HCEC 1CT (cell line): Measurements from ENCODE around the gene TNIK.
"Not testable (repeated sequence)": the region's sequence is repeated elsewhere in the genome, so short reads cannot be mapped to it uniquely, and the experiment has no call there.

Experiments used
- DNase-seq: peaks from one replicate; pipeline ENCODE4 v3.0.0-alpha.2; 2017

TNIK gene

GRCh38 chr3:171415070-171415469 is 45.1 kb downstream of the TNIK start:
- peak; percentile 92 for DNase-seq

DNA sequence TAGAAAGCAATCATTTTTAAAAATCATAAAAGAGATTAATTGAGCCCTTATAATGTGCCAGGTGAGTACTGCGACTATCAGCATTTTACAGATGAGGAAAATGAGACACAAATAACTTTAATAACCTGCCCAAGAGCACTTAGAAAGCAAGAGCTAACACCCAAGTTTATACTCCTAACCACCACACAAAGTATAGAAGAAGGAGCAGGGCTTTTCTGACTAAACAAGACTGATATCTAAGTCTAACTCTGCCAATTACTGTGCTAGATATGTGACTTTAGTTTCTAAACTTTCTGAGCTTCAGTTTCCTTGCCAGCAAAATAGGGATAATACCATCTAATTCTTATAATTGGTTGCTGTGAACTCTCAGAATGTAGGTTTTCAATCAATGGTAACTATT is 47.7 kb downstream of the TNIK start:
- DNase-seq = no peak

GRCh38 chr3:171412054-171412453 is 48.2 kb downstream of the TNIK start:
- DNase-seq = no peak

GRCh38 chr3:171410186-171410585 is 50.0 kb downstream of the TNIK start:
- no peak for DNase-seq

GRCh38 chr3:171407759-171408158 is 52.4 kb downstream of the TNIK start:
- peak; percentile 92 for DNase-seq

DNA sequence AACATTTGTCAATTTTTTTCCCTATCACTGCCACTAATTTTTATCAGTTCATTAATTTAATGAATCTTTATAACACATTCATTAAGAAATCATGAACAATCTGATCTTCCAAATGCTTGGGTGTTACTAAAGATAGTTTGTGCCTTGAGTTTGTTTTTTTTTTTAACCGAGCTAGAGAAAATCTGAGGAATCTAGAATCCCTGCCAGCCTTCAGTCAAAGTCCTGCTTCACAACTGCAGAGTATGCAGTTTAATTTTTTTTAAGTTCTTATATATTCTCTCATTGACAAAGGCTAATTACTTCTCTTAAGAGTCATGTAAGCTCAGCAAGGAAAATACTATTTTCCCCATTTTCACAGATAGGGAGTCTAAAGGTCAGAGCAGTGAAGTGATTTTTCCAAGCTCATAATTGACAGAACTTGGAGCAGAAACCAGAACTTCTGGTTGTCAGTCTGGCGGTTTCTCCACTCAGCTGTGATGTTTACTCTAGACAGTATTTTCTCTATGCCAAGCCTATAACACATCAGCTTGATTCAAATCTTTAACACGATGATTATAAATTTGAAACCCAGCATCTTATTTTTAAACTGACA is 55.7 kb downstream of the TNIK start:
- no peak for DNase-seq

GRCh38 chr3:171402281-171402680 is 57.9 kb downstream of the TNIK start:
- no peak for DNase-seq

GRCh38 chr3:171401432-171401831 is 58.8 kb downstream of the TNIK start:
- no peak for DNase-seq

GRCh38 chr3:171399842-171400241 is 60.4 kb downstream of the TNIK start:
- no peak for DNase-seq

DNA sequence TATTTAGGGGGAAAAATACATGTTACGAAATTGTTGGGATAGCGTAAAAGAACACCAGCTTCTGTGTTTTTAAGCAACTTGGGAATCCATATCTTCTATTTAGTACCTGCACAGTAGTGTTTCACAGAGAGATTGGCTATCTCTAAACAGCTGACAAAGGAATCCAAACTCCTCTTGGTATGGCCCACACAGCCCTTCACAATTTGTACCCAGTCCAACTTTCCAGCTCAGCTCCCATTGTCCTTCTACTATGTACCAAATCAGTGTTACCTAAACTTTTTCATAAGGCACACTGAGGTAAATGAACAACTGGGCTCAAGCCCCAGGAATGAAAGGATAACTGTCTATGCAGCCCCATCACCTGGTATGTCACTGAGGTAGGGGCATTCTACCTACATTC is 61.9 kb downstream of the TNIK start:
- no peak for DNase-seq

GRCh38 chr3:171397089-171397488 is 63.1 kb downstream of the TNIK start:
- DNase-seq = no peak

GRCh38 chr3:171396048-171396447 is 64.2 kb downstream of the TNIK start:
- peak; percentile 67 for DNase-seq

- DNase-seq = no peak
Measured at GRCh38 chr3:171393032-171393744, 67.0 kb downstream of the TNIK start.

GRCh38 chr3:171391432-171391831 is 68.8 kb downstream of the TNIK start:
- DNase-seq = no peak

- DNase-seq = no peak
Measured at GRCh38 chr3:171390051-171390941, 69.9 kb downstream of the TNIK start.

GRCh38 chr3:171389491-171389890 is 70.7 kb downstream of the TNIK start:
- no peak for DNase-seq

- no peak for DNase-seq
Measured at GRCh38 chr3:171388527-171388926, 71.7 kb downstream of the TNIK start.

GRCh38 chr3:171387062-171387461 is 73.1 kb downstream of the TNIK start:
- no peak for DNase-seq

- no peak for DNase-seq
Measured at GRCh38 chr3:171385086-171385485, 75.1 kb downstream of the TNIK start.

DNA sequence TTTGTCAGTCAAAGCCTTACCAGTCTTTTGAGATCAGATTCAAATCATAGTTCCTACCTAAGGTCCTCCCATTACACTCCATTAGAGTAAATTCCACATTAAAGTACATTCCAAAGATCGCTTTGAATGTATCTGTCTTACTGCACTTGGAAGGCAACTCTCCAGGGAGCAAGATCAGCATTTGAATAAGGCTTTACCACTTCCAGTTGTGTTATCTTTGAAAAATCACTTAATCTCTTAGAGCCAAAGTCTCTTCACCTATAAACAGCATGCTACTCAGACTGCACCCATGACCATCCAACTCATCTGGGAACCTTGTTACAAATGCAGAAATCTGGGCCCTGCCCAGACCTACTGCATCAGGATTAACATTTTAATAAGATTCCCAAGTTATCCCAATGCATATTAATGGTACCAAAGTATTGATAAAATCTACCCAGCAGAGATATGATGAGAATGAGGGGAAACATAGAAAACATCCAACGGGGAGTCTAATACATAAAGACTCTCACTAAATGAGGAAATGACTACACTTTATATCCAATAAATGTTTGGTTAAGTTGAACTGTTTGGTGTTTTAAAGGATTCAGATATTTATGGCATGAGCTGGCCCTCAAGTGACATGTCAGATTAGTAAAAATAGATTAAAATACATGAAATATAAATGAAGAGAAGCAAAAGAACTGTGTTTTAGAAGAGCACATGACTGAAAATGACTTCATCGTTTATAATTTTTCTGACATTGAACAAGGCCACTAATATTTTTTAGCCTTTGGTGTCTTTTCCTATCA is 75.9 kb downstream of the TNIK start:
- peak; percentile 67 for DNase-seq

DNA sequence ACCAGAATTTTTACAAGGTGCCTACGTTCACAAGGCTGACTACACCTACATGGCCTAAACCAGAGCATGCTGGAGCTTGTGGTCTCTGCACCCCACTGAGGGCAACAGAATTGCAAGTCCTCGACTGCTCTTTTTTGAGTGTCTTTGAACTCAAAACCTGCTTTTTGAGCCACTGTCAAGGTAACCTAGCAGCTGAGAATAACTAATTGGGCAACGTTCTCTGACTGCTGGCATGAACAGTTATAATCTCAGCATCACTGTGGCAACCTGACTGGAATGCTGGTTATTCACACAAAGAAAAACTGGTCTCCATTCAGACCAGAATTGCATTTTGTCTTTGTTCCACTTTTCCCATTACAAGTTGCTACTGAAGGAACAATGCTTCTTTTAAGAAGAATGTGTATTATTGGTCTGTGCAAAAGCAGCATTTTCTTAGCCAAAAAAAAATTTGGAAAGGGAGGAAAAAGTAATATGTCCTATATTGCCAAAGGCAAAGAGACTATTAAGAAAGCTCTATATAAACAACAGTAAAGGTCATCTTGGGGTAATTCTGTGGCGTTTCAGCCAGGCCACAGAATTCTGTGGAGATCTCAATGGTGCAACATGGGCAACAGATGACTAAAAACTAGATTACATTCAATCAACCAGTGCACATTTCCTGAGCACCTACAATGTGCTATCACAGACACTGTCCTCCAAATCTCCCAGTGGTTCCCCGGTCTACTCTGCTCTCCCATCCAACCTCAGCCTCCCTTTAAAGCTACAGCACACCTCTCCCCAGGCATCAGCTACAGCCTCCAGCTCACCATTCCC is 76.8 kb downstream of the TNIK start:
- DNase-seq = peak; percentile 53

GRCh38 chr3:171382347-171382746 is 77.9 kb downstream of the TNIK start:
- DNase-seq = not testable (repeated sequence)
